Measurements from ENCODE around the gene JAKMIP1. TPM values are rescaled to one million over a fixed set of nuclear protein-coding genes. Genes with fewer than 3 reads are reported as not detected.

Gene JAKMIP1
- total RNA-seq, 1 donor from 2014 or later: 0.13 TPM

DNA sequence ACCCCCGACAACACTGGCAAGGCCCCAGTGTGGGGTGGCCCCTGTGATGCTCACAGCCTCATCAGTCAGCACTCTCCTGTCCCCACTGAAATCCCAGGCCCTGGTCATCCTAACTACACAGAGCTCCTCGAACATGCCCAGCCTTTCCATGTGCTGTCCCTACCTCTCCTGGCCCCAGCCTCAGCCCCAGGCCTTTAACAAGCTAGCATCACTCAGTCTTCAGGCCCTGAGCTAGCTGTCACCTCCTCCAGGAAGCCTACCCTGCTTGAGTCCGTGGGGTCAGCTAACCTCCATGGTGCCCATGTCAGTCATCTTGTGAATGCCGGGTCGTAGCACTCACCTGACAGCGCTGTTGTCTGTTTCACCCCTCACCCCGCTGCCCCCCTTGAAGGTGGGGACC lies 156.5 kb downstream of the JAKMIP1 start:
- Mint-ChIP-seq H3K4me3 (no peak overlapping the region), H3K36me3 (ENCODE audit: low read depth) (no peaks in the 10 kb centered on the region), H3K27ac (no peak overlapping the region), H3K9me3 (no peaks in the 10 kb centered on the region), H3K27me3 (peaks cover 9% of the 10 kb centered on the region), H3K4me1 (no peaks in the 10 kb centered on the region)
- no peak for ATAC-seq (ENCODE audit: low read depth)
- intact Hi-C loops (cut with micrococcal nuclease): no loop called here
- TF ChIP-seq, protein P1, sequence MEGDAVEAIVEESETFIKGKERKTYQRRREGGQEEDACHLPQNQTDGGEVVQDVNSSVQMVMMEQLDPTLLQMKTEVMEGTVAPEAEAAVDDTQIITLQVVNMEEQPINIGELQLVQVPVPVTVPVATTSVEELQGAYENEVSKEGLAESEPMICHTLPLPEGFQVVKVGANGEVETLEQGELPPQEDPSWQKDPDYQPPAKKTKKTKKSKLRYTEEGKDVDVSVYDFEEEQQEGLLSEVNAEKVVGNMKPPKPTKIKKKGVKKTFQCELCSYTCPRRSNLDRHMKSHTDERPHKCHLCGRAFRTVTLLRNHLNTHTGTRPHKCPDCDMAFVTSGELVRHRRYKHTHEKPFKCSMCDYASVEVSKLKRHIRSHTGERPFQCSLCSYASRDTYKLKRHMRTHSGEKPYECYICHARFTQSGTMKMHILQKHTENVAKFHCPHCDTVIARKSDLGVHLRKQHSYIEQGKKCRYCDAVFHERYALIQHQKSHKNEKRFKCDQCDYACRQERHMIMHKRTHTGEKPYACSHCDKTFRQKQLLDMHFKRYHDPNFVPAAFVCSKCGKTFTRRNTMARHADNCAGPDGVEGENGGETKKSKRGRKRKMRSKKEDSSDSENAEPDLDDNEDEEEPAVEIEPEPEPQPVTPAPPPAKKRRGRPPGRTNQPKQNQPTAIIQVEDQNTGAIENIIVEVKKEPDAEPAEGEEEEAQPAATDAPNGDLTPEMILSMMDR (IDR thresholded peaks at IDR 0.05): no peak
- ChIA-PET POLR2A (no interaction called here), CTCF (no interaction called here)
- no peak for DNase-seq

DNA sequence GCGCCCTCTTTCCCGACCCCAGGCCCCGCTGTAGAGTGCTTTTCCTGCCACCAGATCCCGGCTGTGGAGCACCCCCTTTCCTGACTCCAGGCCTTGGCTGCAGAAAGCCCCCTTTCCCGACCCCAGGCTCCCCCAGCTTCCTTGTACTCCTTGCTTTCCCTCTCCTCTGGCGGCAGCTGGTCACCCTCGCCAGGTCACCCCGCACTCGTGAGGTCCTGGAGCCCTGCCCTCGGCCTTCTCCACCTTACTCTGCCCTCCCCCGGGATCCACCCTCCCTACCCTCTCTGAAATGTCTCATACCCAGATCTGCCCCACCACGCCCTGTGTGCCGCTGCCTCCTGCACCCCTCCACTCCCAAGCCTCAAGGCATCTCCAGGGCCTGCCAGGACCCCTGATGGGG lies 157.2 kb downstream of the JAKMIP1 start:
- CTCF ChIA-PET: no interaction called here
- Mint-ChIP-seq H3K27ac (no peak overlapping the region), H3K4me3 (no peak overlapping the region), H3K36me3 (ENCODE audit: low read depth) (no peaks in the 10 kb centered on the region), H3K27me3 (peaks cover 9% of the 10 kb centered on the region), H3K4me1 (no peaks in the 10 kb centered on the region), H3K9me3 (no peaks in the 10 kb centered on the region)
- TF ChIP-seq, protein P1 (IDR thresholded peaks at IDR 0.05): no peak
- ATAC-seq (ENCODE audit: low read depth): no peak
- DNase-seq: no peak
- intact Hi-C loops (cut with micrococcal nuclease): no loop called here
- POLR2A ChIA-PET: no interaction called here

DNA sequence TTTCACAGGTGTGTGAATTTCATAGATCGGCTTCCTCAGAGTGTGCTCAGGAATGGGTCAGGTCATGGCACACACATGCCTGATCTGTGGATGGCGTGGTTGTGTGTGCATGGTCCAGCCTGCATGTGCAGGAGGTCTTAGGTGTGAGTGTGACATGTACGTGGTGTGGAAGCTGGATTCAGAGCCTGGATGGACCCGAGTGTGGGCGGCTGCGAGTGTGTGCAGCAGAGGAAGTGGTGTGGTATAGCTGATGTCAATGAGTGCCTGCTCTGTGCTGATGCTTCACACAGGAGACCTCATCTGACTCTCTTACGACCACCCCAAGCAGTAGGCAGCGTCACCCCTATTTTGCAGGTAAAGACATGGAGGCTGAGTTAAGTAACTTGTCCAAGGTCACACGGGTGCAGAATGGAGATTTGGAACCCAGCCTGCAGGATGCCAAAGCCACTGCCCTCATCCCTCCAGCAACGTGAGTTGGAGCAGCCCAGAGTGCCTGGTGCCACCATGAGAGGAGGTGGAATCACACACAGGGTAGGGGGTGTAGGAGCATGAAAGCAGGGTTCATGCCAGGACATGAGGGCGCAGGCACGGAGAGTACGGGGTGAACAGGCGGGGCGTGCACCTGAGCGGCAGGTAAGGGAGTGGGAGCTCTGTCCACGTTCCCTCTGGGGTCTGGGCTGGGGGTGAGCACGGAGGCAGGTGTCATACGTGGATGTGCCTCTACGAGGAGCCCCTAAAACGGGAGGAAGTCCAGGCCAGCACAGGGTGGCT lies 157.9 kb downstream of the JAKMIP1 start:
- H3K27ac Mint-ChIP-seq: no peak overlapping the region
- POLR2A ChIA-PET: no interaction called here

DNA sequence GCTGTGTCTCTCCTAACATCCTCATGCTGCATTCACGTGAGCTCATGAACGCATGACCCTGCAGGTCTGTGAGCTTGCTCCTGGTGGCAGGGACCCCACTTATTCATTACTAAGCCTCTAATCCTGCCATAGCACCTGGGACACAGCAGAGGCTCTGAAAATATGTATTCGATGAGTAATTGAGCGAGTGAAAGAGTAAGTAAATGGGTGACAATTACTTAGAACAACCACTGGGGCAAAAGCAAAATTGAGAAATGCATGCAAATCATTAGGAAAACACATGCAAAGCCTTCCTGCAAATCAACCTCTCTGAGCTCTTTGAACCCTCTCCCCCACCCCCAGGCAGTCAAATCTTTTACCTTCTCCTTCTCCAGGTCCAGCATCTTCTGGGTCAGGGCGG lies 158.5 kb downstream of the JAKMIP1 start:
- Mint-ChIP-seq H3K36me3 (ENCODE audit: low read depth) (no peaks in the 10 kb centered on the region), H3K4me1 (no peaks in the 10 kb centered on the region)

More for the DNA sequence above, 157.9 kb downstream of the JAKMIP1 start:
- CTCF ChIA-PET: no interaction called here
- intact Hi-C loops (cut with micrococcal nuclease): no loop called here
- DNase-seq (no peak), ATAC-seq (ENCODE audit: low read depth) (no peak)
- no peaks in the 10 kb centered on the region for H3K9me3 Mint-ChIP-seq
- no peaks in the 10 kb centered on the region for H3K36me3 Mint-ChIP-seq (ENCODE audit: low read depth)
- no peak overlapping the region for H3K4me3 Mint-ChIP-seq
- TF ChIP-seq, protein P1 (IDR thresholded peaks at IDR 0.05): no peak
- no peaks in the 10 kb centered on the region for H3K4me1 Mint-ChIP-seq
- H3K27me3 Mint-ChIP-seq: peaks cover 9% of the 10 kb centered on the region

DNA sequence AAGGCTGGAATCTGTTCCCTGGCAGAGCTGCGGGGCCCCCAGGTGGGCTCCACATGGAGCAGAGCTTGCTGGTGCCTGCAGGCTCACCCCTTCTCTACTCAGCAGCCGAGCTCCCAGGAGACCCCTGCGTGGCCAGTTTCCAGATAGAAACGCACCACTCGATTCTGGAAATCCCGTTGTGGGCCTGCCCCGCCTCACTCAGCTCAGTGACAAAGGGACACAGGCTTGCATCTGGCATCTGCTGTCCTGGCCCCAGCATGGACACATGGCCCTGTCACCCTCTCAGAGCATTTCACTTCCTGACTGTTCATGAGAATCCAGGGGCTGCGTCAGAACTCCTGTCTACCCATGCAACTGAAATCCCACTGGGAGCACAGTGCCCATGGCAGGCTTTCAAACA lies 161.6 kb downstream of the JAKMIP1 start:
- TF ChIP-seq, protein P1 (IDR thresholded peaks at IDR 0.05): no peak
- ATAC-seq (ENCODE audit: low read depth) (no peak), DNase-seq (no peak)
- ChIA-PET POLR2A (no interaction called here), CTCF (no interaction called here)
- intact Hi-C loops (cut with micrococcal nuclease): no loop called here
- Mint-ChIP-seq H3K9me3 (no peaks in the 10 kb centered on the region), H3K4me3 (no peak overlapping the region), H3K36me3 (ENCODE audit: low read depth) (no peaks in the 10 kb centered on the region), H3K4me1 (no peaks in the 10 kb centered on the region), H3K27ac (no peak overlapping the region), H3K27me3 (peaks cover 1% of the 10 kb centered on the region)

More for the DNA sequence above, 158.5 kb downstream of the JAKMIP1 start:
- ATAC-seq (ENCODE audit: low read depth) (no peak), DNase-seq (no peak)
- no peaks in the 10 kb centered on the region for H3K9me3 Mint-ChIP-seq
- no peak overlapping the region for H3K27ac Mint-ChIP-seq
- peaks cover 9% of the 10 kb centered on the region for H3K27me3 Mint-ChIP-seq
- TF ChIP-seq, protein P1 (IDR thresholded peaks at IDR 0.05): no peak
- ChIA-PET POLR2A (no interaction called here), CTCF (no interaction called here)
- no peak overlapping the region for H3K4me3 Mint-ChIP-seq
- intact Hi-C loops (cut with micrococcal nuclease): no loop called here

Data from activated B cell treated with CpG ODN at 0.5 μM for 24 hours (primary cell).